Activated T-cell treated with anti-CD3 and anti-CD28 coated beads, Interleukin-2, amount 50 U/mL, for 1 hour (primary cell): Measurements from ENCODE around the gene MPL.

Experiments used
- DNase-seq: peaks from one replicate; pipeline ENCODE4 v3.0.0-alpha.2; 2020

MPL gene

GRCh38 chr1:43327549-43328292, 9.9 kb upstream of the MPL start:
- DNase-seq: no peak

DNA sequence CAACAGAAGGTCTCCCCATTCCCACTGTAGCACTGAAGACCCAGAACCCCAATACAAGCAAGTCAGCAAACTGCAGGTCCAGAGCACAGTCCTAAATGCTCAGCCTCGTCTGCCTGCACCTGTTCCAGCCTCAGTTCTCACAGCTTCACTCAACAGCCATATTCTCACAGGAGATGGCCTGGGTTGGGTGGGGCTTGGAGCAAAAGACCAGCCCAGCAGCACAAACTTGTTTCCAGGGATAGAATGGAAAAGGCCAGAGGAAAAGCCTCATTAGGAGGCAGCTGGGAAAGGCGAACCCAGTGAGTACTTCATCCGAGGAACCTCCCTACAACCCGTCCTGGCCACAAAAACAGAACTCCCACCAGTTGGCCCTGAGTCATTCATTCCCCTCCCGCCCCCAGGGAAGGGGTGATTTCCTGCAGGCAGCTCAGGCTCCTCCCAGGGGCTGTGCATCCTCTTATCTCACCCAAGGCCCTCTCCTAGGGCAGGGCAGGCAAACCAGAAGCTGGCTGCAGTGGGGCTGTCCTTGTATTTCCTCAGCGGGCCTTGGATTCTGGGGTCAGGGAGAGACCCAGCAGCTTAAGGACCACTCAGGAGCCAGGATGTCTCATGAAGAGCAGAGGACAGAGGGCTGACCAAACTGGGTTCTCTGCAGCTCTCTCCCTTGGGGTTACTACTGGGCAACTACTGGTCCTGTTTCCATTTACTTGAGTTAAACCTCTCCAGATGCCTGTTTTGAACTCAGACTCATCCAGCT, 7.4 kb upstream of the MPL start:
- DNase-seq: no peak

DNA sequence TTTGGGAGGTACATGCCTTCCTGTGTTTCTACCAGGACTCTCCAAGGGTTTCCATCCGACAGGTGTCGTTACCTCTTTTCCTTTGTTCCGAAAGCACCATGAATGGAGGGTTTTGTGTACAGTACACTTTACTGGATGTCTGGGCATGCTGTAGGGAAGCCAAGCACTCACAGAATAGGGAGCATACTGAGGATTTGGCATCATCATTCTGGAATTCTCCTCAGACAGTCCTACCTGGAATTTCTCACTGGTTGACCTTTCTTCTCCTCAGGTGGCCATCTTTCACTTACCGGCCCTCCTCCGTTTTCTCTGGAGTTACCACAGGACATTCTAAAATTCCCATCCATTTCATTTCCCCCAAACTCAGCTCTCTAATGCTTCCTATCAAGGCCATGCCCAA, 5.9 kb upstream of the MPL start:
- no peak for DNase-seq

DNA sequence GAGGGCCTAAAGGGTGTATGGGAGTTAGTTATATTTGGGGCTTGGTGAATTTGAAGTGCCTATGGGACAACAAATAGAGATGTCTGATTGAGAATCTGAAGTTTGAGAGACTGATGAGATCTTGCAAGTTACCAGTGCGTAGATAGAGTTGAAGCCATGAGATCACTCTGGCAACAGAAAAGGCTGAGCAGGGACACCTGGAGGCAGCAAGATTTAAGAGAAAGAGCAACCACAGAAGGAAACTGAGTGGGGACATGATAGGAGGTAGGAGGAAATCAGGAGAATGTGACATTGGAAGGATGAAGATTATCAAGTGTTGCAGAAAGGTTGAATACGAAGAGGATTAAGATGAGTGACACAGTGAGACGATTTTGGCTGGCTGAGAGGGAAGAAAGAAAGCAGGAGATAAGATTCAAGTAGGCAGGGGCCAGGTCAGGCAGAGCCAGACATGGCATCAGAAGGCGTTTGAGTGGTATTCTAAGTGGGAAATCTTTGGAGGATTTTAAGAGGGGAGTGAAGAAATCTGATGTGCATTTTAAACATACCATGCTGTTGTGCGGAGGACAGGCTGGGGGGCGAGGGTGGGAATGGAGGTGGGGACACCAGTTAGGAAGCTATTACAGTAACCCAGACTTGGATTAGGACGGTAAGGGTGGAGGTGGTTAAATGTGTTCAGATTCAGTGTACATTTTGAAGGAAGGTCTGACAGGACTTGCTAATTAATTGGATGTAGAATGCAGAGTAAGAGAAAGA, 3.0 kb upstream of the MPL start:
- DNase-seq: no peak

- no peak for DNase-seq
These were observed 383 bp downstream of the MPL start for GRCh38 chr1:43338001-43338400.

GRCh38 chr1:43339584-43340232, 2.1 kb downstream of the MPL start:
- no peak for DNase-seq

- DNase-seq: no peak
These were observed 2.9 kb downstream of the MPL start for GRCh38 chr1:43340559-43340958.

DNA sequence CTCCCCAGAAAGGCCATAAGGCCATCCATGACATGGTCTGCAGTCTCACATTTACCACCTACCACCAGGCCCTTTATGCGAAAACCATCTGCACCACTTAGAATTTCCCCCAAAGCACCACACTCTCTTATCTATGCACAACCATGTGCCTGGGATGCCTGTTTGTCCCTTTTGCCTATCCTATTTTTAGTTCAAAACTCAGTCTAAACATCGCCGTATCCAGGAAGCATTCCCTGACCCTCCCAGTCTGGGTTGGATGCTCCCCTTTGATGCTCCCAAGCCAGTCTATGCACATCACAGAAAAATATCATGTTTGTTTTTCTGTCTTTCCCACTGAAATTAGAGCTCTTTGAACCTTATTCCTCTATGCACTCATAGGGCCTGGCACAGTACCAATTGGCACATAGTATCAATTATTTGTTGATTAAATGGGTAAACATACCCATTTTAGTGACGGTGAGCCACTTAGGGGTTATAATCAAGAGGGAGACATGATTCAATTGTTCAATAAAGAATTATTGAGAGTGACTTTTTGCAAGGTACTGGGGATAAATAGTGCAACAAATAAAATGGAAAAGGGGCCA, 6.7 kb downstream of the MPL start:
- DNase-seq: no peak

DNA sequence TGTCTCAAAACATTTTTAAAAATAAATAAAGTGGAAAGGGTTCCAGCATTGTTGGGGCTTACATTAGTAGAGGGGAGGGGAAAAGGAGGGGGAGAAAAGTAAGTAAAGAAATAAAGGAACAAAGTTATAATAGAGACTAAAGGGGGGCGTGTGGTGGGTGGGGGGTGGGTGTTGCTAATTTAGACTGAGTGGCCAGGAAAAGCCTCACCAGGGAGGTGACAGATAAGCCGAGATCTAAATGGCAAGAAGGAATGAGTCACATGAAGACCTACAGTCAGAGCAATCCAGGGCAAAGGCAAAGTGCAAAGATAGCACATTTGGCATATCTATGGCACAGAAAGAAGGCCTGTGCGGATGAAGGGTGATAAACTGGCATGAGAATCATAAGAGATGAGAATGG, 7.5 kb downstream of the MPL start:
- DNase-seq: no peak

DNA sequence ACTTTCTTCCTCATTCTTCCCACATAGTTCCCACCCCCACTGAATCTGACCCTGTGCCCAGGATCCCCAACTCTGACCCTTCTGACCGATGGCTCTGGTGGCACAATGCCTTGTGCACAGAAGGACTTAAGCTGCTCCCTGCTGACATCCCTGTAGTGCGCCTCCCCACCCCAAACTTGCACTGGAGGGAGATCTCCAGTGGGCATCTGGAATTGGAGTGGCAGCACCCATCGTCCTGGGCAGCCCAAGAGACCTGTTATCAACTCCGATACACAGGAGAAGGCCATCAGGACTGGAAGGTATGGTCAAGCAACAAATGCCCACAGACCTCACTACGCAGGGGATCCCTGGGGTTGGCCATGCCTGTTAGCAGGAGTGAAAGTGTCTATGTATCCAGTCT, 9.0 kb downstream of the MPL start:
- DNase-seq: no peak

GRCh38 chr1:43348343-43348808, 10.8 kb downstream of the MPL start:
- no peak for DNase-seq

GRCh38 chr1:43348809-43349593, 11.4 kb downstream of the MPL start:
- peak; percentile 71 for DNase-seq

DNA sequence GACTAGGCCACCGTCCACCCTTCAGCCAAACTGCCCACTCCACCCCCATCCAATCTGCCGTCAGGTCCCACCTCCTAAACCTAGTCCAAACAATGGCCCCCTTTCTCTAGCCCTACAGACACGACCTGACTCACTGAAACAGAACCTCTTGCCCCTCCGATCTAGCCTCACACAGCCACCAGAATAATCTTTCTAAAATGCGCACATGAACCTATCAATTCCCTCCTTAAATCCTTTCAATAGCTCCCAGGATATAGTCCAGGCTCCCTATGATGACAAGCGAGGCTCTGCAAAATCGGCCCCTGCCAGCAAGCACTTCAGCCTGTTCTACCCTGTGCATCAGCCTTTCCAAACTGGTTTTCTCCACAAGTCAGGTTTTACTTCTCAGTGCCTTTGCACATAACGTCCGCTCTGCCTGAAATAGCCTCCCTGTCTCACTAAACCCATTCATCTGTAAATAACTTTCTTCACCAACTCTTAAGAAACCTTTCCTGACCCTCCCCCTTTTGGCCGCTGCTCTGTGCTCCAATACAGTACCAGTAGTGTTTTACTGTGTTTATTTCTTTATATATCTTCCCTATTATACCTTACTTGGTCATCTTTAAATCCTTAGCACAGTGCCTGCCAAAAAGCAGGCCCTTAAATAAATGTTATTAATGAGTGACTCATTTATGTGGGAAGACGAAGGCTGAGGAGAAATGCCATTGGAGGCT, 12.1 kb downstream of the MPL start:
- no peak for DNase-seq

DNA sequence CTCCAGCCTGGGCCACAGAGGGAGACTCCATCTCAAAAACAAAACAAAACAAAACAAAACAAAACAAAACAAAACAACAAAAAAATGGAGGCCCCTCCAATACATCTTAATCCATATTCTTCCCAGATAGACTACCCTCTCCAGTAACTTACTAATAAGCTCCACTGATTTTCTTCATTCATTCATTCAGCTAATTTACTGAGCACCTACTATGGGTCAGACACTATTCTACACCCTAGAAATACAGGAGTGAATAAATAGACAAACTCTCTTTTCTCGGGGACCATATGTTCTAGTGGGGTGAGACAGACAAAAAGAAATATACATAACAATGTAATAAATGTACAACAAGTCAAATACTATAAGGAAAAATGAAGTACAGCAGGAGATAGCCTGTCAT, 13.4 kb downstream of the MPL start:
- no peak for DNase-seq

DNA sequence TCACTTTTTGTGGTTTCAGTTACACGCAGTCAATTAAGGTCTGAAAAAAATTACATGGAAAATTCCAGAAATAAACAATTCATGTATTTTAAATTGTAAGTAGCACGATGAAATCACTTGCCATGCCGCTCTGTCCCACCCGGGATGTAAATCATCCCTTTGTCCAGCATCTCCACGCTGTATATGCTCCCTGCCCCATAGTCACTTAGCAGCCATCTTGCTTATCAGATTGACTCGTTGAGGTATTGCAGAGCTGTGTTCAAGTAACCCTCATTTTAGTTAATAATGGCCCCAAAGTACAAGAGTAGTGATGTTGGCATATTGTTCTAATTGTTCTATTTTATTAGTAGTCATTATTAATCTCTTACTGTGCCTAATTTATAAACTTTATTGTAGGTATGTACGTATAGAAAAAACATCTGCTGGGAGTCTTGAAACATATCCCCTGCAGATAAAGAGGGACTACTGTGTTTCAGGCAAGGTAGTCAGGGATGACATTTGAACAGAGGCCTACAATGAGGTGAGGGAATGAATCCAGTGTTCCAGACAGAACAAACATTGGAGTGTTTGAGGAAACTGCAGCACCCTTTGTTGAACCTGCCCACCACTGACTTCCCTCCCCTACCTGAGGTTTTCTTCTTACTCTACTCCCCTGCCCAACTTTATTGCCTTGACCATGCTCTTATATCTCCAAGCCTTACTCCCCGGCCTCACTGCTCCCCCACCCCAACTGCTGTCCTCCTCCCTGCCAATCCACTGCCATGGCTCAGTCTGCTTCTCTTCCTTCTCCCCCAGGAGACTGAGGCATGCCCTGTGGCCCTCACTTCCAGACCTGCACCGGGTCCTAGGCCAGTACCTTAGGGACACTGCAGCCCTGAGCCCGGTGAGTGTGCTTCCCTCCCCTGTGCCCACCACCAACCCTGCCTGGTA, 14.1 kb downstream of the MPL start:
- DNase-seq: no peak

GRCh38 chr1:43352351-43352705, 14.7 kb downstream of the MPL start:
- no peak for DNase-seq

- no peak for DNase-seq
These were observed 15.3 kb downstream of the MPL start for GRCh38 chr1:43352881-43353280.

GRCh38 chr1:43354471-43354870, 16.9 kb downstream of the MPL start:
- DNase-seq: no peak

DNA sequence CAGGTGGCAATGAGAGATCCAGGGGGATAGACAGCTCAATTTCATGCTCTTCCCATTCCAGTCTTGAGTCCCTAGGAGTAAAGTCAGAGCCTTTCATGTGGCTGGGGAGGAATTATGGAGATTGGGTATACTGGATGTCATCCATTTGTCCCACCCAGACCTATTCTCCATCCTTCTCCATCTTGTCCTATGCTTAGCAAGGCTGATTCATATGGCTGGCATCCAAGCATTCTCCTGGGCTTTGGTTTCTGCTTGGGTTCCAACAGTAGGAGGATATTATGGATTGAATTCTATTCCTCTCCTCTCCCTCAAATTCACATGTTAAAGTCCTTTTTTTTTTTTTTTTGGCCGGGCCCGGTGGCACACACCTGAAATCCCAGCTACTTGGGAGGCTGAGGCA, 17.3 kb downstream of the MPL start:
- no peak for DNase-seq

DNA sequence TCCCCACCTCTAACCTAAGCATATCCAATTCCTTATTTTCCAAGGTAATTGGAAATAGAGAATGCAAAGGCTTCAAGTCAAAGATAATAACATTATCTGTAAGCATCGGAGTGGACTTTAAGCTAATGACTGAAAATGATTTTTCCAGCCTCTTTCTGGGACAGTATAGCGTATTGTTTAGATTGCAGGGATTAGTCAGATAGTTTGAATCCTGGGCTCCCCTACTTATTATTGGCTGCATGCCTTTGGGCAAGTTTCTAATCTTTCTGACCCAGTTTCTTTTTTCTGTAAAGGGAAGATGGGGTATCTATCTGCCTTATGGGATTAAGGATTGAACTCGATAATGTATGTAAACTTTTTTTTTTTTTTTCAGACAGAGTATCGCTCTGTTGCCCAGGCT, 19.6 kb downstream of the MPL start:
- DNase-seq: no peak
